K562 (cell line): ENCODE data around the gene ADAMTS20. TPM values are rescaled to one million over a fixed set of nuclear protein-coding genes. Genes with fewer than 3 reads are reported as not detected.

Source experiments
- ATAC-seq: fragments of 200-7000 bp; cut with Tn5 transposase; 3 replicates; pipeline ENCODE4 v1.9.1; 2020; ENCODE audit warnings: moderate library complexity
- BruUV-seq: library from RNA; stranded (reverse); fragments of 400-500 nt; replicated peaks from 2 replicates; lab custom pipeline; 2021; lab: Mats Ljungman, UMichigan
- CTCF ChIA-PET: fragments of 300-600 bp; formaldehyde crosslinking; extraction: SDS; loops from one replicate; lab custom pipeline; 2021; ENCODE audit warnings: low intra/inter-chr PET ratio; lab: Yijun Ruan, JAX
- POLR2A ChIA-PET: fragments of 300-600, 350-650 bp; sonication (Branson Sonifier 250); formaldehyde crosslinking; extraction: SDS; loops from one replicate; lab custom pipeline; 2021; ENCODE audit warnings: antibody characterized with exemption, inconsistent platforms; lab: Yijun Ruan, JAX
- DNase-seq, 4 experiments: peaks; one replicate each; pipeline versions ENCODE4 v3.0.0 to v3.0.0-alpha.2; 2011 to 2018; ENCODE audit warnings: low spot score in 3 of 4, mixed read lengths in 3 of 4; ENCODE audit errors: extremely low read depth in 1 of 4
- FAIRE-seq: peaks from 2 replicates; lab custom pipeline; 2011; peaks lifted over from hg19 to GRCh38; lab: Jason Lieb, UNC
- H2AFZ ChIP-seq: 2 replicates; pipeline ENCODE4 v1.6.0; 2011; ENCODE audit warnings: low read depth, low read length, control low read depth, inconsistent platforms
- H3K27ac ChIP-seq: fragments of 200-600 bp; 3 replicates; pipeline ENCODE4 v1.8.0; 2011; ENCODE audit warnings: low read depth, mild to moderate bottlenecking, control low read depth, inconsistent platforms, low read length, moderate library complexity, mixed read lengths; ENCODE audit errors: extremely low read depth
- H3K27me3 ChIP-seq, 2 experiments: fragments of 300-600 bp in 1 of 2; 2 replicates in 1 of 2; 3 replicates in 1 of 2; pipeline versions ENCODE4 v1.6.0 to v1.8.0; 2011; ENCODE audit warnings: inconsistent platforms in 2 of 2, low read length in 2 of 2, mild to moderate bottlenecking in 1 of 2, mixed read lengths in 1 of 2, moderate library complexity in 1 of 2; ENCODE audit not compliant: control insufficient read depth in 2 of 2, insufficient read depth in 2 of 2
- H3K36me3 ChIP-seq: fragments of 300-600 bp; 3 replicates; pipeline ENCODE4 v1.8.0; 2011; ENCODE audit warnings: mild to moderate bottlenecking, low read length, inconsistent platforms; ENCODE audit not compliant: control insufficient read depth, insufficient read depth
- H3K4me1 ChIP-seq, 2 experiments: fragments of 200-600 bp in 1 of 2; replicated peaks in 1 of 2; 2 replicates in 1 of 2; 3 replicates in 1 of 2; pipeline versions ENCODE4 v1.5.1 to v1.8.0; 2011; ENCODE audit warnings: inconsistent platforms in 2 of 2, low read length in 2 of 2, mild to moderate bottlenecking in 1 of 2, mixed read lengths in 1 of 2, moderate library complexity in 1 of 2; ENCODE audit not compliant: control insufficient read depth in 2 of 2, insufficient read depth in 2 of 2
- H3K4me2 ChIP-seq: 2 replicates; pipeline ENCODE4 v1.6.1; 2011; ENCODE audit warnings: low read length, control low read depth, inconsistent platforms, mixed read lengths; ENCODE audit not compliant: insufficient read depth
- H3K4me3 ChIP-seq: fragments of 200-600 bp; sonication (generic), shearing (Covaris generic); 2 replicates; pipeline ENCODE4 v1.5.1; 2016; ENCODE audit warnings: control low read depth, inconsistent platforms
- H3K79me2 ChIP-seq: fragments of 200-600 bp; 3 replicates; pipeline ENCODE4 v1.8.0; 2011; ENCODE audit warnings: low read length, inconsistent platforms; ENCODE audit not compliant: control insufficient read depth, insufficient read depth
- H3K9ac ChIP-seq, 2 experiments: 2 replicates each; pipeline versions ENCODE4 v1.6.0 to v1.6.1; 2011; ENCODE audit warnings: low read depth in 2 of 2, low read length in 2 of 2, control low read depth in 1 of 2, inconsistent platforms in 1 of 2, mild to moderate bottlenecking in 1 of 2, mixed read lengths in 1 of 2; ENCODE audit not compliant: insufficient read depth in 1 of 2
- H3K9me1 ChIP-seq: one replicate; pipeline ENCODE4 v1.6.0; 2011; ENCODE audit warnings: inconsistent platforms, mild to moderate bottlenecking, low read length, moderate library complexity; ENCODE audit not compliant: control insufficient read depth, insufficient read depth
- H3K9me3 ChIP-seq: replicated peaks from 2 replicates; pipeline ENCODE4 v1.5.1; 2011; ENCODE audit warnings: low read depth, low read length, inconsistent platforms; ENCODE audit not compliant: control insufficient read depth, insufficient read depth
- H4K20me1 ChIP-seq: replicated peaks from 2 replicates; pipeline ENCODE4 v1.6.1; 2011; ENCODE audit warnings: low read length, inconsistent platforms, mixed read lengths; ENCODE audit not compliant: control insufficient read depth, insufficient read depth
- MIER1 ChIP-seq: fragments of 450-650 bp; IDR thresholded peaks from 2 replicates; pipeline ENCODE4 v1.6.1; 2016; ENCODE audit warnings: antibody characterized with exemption, mild to moderate bottlenecking, low read depth
- RNF2 ChIP-seq: sonication (generic); IDR thresholded peaks from 2 replicates; pipeline ENCODE4 v1.6.1; 2016
- ZBTB1 ChIP-seq: sonication (generic); formaldehyde crosslinking; IDR thresholded peaks from 2 replicates; pipeline ENCODE4 v1.8.1; 2023; ENCODE audit warnings: missing genetic modification reagents, low read depth, mild to moderate bottlenecking, borderline replicate concordance
- WGBS: fragments of 100-300 bp; shearing (Covaris generic); methylation state at CpG from one replicate; pipeline ENCODE4 v1.1.6; 2016; ENCODE audit warnings: low coverage, mixed read lengths; ENCODE audit not compliant: insufficient coverage; ENCODE audit errors: missing lambda C conversion rate; 5-methylcytosine and 5-hydroxymethylcytosine counted together
- in situ Hi-C: fragments of 300-500 bp; cut with MboI; formaldehyde crosslinking; loops from 4 replicates; pipeline ENCODE4 v1.15.0; 2018; ENCODE audit warnings: inconsistent platforms, mixed read lengths
- intact Hi-C: fragments of 100-400 bp; cut with micrococcal nuclease; formaldehyde crosslinking; loops from 2 replicates; pipeline ENCODE4 v1.14.2; 2022
- polyA plus RNA-seq, 8 experiments: library from polyadenylated mRNA; depleted of rRNA in 4 of 8; stranded (reverse) in 5 of 8; unstranded in 3 of 8; fragments of >200 nt; fragmentation: Nextera tagmentation in 2 of 8; fragmentation: Illumina TruSeq in 1 of 8; extraction: Ambion mirVana in 2 of 8; extraction: Trizol in 1 of 8; gene quantifications; 2 replicates each; pipeline versions ENCODE4 v1.2.1 to v1.2.3, GENCODE V29; 2011 to 2014; ENCODE audit warnings: inconsistent platforms in 1 of 8, missing spikeins in 1 of 8
- total RNA-seq, 7 experiments: library from RNA; depleted of rRNA in 6 of 7; stranded (reverse); fragments of >200 nt in 6 of 7; fragmentation: Illumina TruSeq in 2 of 7; extraction: Trizol in 2 of 7; gene quantifications; 2 replicates each; pipeline versions ENCODE4 v1.2.1 to v1.2.3, GENCODE V29; 2011 to 2021; ENCODE audit warnings: low replicate concordance in 1 of 7
- TF ChIP-seq, protein P1 (sequence below): IDR thresholded peaks from 2 replicates; pipeline ENCODE4 v1.6.1; 2011; ENCODE audit warnings: borderline replicate concordance, low read depth, mild to moderate bottlenecking, moderate library complexity, low read length; ENCODE audit not compliant: insufficient read depth, poor library complexity, severe bottlenecking

The ADAMTS20 gene
- total and polyA plus RNA-seq, 9 of the 15 experiments (the other 6 are each of a cell fraction or from before 2014, with no cell fraction given): 0.01 to 0.84 (median 0.07) TPM; not detected in 2

DNA sequence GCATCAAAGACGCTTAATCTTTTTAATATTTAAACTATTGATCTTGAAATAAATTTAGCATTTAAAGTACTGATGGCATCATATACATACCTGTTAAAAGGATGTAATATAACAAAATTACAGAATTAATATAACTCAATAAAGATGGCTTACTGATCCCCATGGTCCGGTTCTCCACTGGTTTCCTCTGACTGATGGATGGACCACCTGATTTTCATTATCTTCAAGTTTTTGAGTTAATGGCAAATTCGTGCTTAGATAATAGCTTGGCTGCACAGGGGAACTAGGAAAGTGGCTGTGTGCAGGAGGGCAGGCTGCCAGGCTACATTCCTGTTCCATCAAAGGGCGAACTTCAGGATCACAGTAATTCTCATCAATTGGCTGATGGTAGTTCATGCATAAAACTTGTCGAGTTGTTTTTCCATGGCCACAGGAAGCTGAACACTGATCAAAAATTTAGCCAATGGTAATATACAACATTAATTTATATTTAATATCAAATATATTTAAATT lies 123.9 kb downstream of the ADAMTS20 start:
- WGBS: 5% methylated on average over 5 of the region's 5 CpGs
- Histone ChIP-seq H3K4me2 (no peak overlapping the region), H3K9me3 (no peaks in the 10 kb centered on the region), H3K9me1 (no peaks in the 10 kb centered on the region), H3K27ac (no peak overlapping the region), H3K4me1 (no peaks in the 10 kb centered on the region), H4K20me1 (no peaks in the 10 kb centered on the region), H3K4me3 (no peak overlapping the region), H3K36me3 (no peaks in the 10 kb centered on the region), H3K79me2 (no peaks in the 10 kb centered on the region), H3K27me3 (no peaks in the 10 kb centered on the region), H2AFZ (no peak overlapping the region), H3K9ac (no peak overlapping the region)
- BruUV-seq: no TSS peak
- no peak for DNase-seq
- POLR2A ChIA-PET: no interaction called here
- no peak for FAIRE-seq
- TF ChIP-seq MIER1 (no peak), ZBTB1 (CRISPR knock-in tag) (no peak), RNF2 (no peak)
- TF ChIP-seq, protein P1, sequence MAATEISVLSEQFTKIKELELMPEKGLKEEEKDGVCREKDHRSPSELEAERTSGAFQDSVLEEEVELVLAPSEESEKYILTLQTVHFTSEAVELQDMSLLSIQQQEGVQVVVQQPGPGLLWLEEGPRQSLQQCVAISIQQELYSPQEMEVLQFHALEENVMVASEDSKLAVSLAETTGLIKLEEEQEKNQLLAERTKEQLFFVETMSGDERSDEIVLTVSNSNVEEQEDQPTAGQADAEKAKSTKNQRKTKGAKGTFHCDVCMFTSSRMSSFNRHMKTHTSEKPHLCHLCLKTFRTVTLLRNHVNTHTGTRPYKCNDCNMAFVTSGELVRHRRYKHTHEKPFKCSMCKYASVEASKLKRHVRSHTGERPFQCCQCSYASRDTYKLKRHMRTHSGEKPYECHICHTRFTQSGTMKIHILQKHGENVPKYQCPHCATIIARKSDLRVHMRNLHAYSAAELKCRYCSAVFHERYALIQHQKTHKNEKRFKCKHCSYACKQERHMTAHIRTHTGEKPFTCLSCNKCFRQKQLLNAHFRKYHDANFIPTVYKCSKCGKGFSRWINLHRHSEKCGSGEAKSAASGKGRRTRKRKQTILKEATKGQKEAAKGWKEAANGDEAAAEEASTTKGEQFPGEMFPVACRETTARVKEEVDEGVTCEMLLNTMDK: no peak
- in situ Hi-C loops: no loop called here
- ATAC-seq: no peak
- intact Hi-C loops: no loop called here
- CTCF ChIA-PET: no interaction called here
